Type B pancreatic cell (in vitro differentiated cells): ENCODE data around the gene ERC2. TPM values are rescaled to one million over a fixed set of nuclear protein-coding genes. Genes with fewer than 3 reads are reported as not detected.

Experiments used
- DNase-seq: peaks from one replicate; pipeline ENCODE4 v3.0.0; 2021; ENCODE audit warnings: mixed read lengths; ENCODE audit not compliant: unreplicated experiment; ENCODE audit errors: extremely low spot score
- H3K27ac Mint-ChIP-seq: 2 replicates; pipeline ENCODE4 v1.8.0; 2021; ENCODE audit warnings: mild to moderate bottlenecking, mixed read lengths
- H3K27me3 Mint-ChIP-seq: 2 replicates; pipeline ENCODE4 v1.8.0; 2021; ENCODE audit warnings: mixed read lengths
- H3K36me3 Mint-ChIP-seq: 2 replicates; pipeline ENCODE4 v1.8.0; 2021; ENCODE audit warnings: mixed read lengths
- H3K4me1 Mint-ChIP-seq: one replicate; pipeline ENCODE4 v1.8.0; 2021; ENCODE audit warnings: mixed read lengths; ENCODE audit not compliant: unreplicated experiment
- H3K4me3 Mint-ChIP-seq: 2 replicates; pipeline ENCODE4 v1.8.0; 2021; ENCODE audit warnings: mild to moderate bottlenecking, mixed read lengths
- H3K9me3 Mint-ChIP-seq: 2 replicates; pipeline ENCODE4 v1.8.0; 2021; ENCODE audit warnings: mixed read lengths
- total RNA-seq: library from RNA; stranded (reverse); gene quantifications from 2 replicates; pipeline ENCODE4 v1.2.1, GENCODE V29; 2021; ENCODE audit warnings: low replicate concordance
- TF ChIP-seq, protein P1 (sequence below): fragments of 200-600 bp; sonication (generic); conservative IDR thresholded peaks from 2 replicates; pipeline ENCODE4 v1.5.0; 2021; ENCODE audit warnings: antibody characterized with exemption, mild to moderate bottlenecking

ERC2 gene
- total RNA-seq, 1 donor from 2014 or later = 6.1 TPM

DNA sequence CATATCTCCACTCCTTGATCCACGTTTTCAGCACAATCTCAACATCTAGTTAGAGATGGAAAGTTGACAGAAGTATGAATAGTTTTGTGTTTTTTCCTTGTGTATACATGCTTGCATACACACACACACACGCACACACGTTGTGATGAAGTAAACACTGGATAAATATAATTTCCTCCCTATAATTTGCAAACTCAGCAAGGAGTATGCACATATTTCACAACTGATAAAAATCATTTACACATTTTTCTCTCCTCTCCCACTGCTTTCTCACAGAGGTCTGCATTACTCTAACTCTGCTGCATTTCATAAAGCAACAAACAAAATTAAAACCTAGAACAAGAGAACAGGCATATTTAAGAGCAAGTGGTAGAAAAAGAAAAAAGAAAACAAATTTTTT, 320.9 kb downstream of the ERC2 start:
- Mint-ChIP-seq H3K4me3 (no peak overlapping the region), H3K36me3 (no peaks in the 10 kb centered on the region), H3K4me1 (peaks cover 10% of the 10 kb centered on the region), H3K9me3 (no peaks in the 10 kb centered on the region), H3K27me3 (peaks cover 4% of the 10 kb centered on the region), H3K27ac (no peak overlapping the region)
- TF ChIP-seq, protein P1, sequence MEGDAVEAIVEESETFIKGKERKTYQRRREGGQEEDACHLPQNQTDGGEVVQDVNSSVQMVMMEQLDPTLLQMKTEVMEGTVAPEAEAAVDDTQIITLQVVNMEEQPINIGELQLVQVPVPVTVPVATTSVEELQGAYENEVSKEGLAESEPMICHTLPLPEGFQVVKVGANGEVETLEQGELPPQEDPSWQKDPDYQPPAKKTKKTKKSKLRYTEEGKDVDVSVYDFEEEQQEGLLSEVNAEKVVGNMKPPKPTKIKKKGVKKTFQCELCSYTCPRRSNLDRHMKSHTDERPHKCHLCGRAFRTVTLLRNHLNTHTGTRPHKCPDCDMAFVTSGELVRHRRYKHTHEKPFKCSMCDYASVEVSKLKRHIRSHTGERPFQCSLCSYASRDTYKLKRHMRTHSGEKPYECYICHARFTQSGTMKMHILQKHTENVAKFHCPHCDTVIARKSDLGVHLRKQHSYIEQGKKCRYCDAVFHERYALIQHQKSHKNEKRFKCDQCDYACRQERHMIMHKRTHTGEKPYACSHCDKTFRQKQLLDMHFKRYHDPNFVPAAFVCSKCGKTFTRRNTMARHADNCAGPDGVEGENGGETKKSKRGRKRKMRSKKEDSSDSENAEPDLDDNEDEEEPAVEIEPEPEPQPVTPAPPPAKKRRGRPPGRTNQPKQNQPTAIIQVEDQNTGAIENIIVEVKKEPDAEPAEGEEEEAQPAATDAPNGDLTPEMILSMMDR = no peak
- DNase-seq = no peak

DNA sequence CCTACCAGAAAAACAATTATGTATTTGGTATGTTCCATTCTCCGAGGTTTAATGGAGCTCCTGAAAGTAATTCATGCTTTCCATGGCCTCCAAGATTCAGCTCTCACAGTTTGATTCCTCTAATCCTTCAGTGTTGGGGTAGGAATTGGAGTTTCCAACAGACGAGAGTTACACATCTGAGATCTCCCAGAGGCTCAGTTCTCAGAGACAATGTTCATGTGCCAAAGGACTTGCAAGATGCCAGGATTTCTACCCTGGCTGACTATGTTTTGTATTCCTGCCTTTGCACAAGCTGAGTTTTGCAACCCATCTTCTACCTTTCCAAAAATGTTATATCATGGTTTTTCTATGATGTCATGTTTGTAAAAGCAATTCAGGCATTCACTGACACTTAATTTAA, 322.9 kb downstream of the ERC2 start:
- peaks cover 10% of the 10 kb centered on the region for H3K4me1 Mint-ChIP-seq
- no peaks in the 10 kb centered on the region for H3K36me3 Mint-ChIP-seq
- H3K27me3 Mint-ChIP-seq = peaks cover 4% of the 10 kb centered on the region
- no peak overlapping the region for H3K27ac Mint-ChIP-seq
- no peak overlapping the region for H3K4me3 Mint-ChIP-seq
- DNase-seq = no peak
- no peaks in the 10 kb centered on the region for H3K9me3 Mint-ChIP-seq
- TF ChIP-seq, protein P1 = no peak

DNA sequence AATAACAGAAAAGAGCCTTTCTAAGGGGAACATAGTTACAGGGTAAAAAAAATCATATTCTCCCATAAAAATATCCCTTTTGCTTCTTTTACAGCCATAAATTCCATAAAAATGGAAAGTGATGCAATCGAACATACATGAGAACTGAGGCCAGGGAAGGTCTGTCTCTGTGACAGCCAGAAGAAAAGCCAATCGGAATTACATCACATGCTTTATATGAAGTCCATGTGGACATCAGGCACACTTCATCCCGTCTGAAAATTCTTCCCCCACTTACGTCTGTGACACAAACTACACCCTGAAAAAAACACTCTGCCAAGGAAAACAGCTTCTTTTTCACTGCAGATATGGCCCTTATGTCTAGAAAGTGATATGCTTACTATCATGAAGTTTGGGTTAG, 323.5 kb downstream of the ERC2 start:
- Mint-ChIP-seq H3K36me3 (no peaks in the 10 kb centered on the region), H3K9me3 (no peaks in the 10 kb centered on the region), H3K4me3 (no peak overlapping the region), H3K27ac (no peak overlapping the region), H3K27me3 (peaks cover 4% of the 10 kb centered on the region), H3K4me1 (peaks cover 10% of the 10 kb centered on the region)
- TF ChIP-seq, protein P1 = no peak
- DNase-seq = no peak

DNA sequence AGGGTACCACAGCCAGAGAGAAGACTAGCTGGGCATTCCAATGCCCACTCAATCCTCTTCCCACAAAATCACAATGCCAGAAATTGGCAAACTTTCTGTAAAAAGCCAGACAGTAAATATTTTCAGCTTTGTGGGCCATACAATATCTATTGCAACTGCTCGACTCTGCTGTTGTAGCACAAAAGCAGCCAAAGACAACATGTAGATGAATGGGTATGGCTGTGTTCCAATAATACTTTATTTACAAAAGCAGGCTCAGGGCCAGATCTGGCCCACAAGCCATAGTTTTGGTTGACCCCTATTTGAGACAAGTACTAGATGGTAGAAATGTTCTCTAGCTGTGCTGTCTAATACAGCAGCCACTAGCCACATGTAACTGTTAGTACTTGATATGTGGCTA, 330.9 kb downstream of the ERC2 start:
- H3K9me3 Mint-ChIP-seq = peaks cover 5% of the 10 kb centered on the region
- H3K4me3 Mint-ChIP-seq = no peak overlapping the region
- H3K36me3 Mint-ChIP-seq = peaks cover 5% of the 10 kb centered on the region
- DNase-seq = no peak
- H3K4me1 Mint-ChIP-seq = peaks cover 9% of the 10 kb centered on the region
- peaks cover 4% of the 10 kb centered on the region for H3K27me3 Mint-ChIP-seq
- TF ChIP-seq, protein P1 = no peak
- H3K27ac Mint-ChIP-seq = no peak overlapping the region

DNA sequence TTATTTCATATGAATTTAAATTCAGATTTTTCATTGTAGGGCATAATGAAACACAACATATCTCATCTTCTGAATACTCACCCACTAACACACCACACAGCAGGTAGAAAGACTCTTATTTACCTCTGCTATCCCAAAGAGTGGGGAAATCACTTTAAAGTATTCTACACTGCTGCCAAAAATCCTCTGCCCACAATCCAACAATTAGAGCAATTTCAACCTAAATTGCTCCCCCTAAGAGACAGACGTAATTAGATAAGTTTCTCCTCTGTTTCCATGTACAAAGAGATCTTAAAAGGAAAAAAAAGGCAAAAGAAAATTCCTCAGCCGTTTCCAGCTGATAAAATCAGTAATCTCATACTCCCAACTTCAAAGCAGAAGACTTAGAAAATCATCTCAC, 331.8 kb downstream of the ERC2 start:
- H3K27me3 Mint-ChIP-seq = peaks cover 4% of the 10 kb centered on the region
- peaks cover 5% of the 10 kb centered on the region for H3K9me3 Mint-ChIP-seq
- peaks cover 16% of the 10 kb centered on the region for H3K4me1 Mint-ChIP-seq
- no peak overlapping the region for H3K27ac Mint-ChIP-seq
- DNase-seq = no peak
- no peak overlapping the region for H3K4me3 Mint-ChIP-seq
- TF ChIP-seq, protein P1 = no peak
- peaks cover 5% of the 10 kb centered on the region for H3K36me3 Mint-ChIP-seq

DNA sequence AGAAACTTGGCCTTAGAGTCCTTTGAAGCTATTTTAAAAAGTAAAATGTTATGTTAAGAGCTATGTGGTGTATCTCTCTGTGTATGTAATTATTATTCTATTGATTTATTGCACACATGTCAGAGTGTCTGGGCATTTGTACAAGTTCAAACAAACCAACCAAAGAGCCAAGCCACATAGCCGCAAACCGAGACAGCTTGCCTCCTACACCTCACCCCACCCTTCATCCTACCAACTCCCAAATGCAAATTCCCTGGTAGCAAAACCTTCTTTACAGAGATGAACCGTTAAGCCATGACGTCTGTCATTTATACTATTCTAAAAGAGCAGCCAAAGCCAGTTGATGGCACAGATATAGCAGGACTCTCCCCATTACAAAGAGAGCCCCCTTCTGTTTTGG, 332.3 kb downstream of the ERC2 start:
- H3K27ac Mint-ChIP-seq = no peak overlapping the region
- TF ChIP-seq, protein P1 = no peak
- peaks cover 5% of the 10 kb centered on the region for H3K36me3 Mint-ChIP-seq
- H3K4me3 Mint-ChIP-seq = no peak overlapping the region
- DNase-seq = no peak
- peaks cover 5% of the 10 kb centered on the region for H3K9me3 Mint-ChIP-seq
- peaks cover 4% of the 10 kb centered on the region for H3K27me3 Mint-ChIP-seq
- H3K4me1 Mint-ChIP-seq = peaks cover 22% of the 10 kb centered on the region
